Stimulated activated CD4-positive, alpha-beta T cell treated with anti-CD3 and anti-CD28 coated beads, Interleukin-12 subunit alpha, Interleukin-12 subunit beta, amount 100 ng/mL, for 24 hours (primary cell): ENCODE results near the gene ATP1B4.

Experiments used
- DNase-seq, 2 experiments: peaks; one replicate each; pipeline ENCODE4 v3.0.0-alpha.2; 2020; ENCODE audit warnings: low read depth in 2 of 2

Gene ATP1B4

DNA sequence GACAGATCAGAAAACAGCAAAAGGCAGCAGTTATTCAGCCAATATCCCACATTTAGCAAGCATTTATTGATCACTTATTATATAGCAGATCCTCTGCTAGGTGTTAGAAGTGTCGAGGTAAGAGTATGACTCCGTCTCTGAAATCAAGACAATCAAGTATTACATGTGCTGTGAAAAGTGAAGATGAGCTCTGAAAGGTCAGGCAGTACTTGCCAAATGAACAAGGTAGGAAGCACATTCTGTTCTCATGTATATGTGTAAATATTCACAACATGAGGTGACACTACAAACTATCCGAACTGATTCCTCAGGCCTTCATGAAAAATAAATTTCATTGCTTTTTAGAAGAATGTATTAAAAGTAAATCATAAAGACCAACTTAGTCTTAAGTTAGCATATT, 15.3 kb downstream of the ATP1B4 start:
- DNase-seq: no peak

DNA sequence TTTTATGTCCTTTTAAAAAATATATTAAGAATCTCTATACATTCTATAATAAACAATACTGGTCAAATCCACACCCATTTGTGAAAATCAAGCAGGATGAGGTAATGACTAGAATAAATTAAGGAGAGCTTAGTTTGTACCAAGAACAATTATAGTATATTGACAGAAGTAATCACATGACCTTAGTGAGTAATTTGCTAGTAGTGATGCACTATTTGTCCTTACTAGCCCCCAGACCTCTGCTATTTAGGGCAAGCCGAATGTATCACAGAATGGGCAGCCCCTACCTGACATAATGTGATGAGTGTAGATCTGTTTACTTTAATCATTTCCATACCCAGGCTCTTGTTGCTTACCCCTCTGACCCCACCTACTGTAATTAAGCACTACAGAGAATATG, 15.8 kb downstream of the ATP1B4 start:
- no peak for DNase-seq

- no peak for DNase-seq
Observed at GRCh38 chrX:120378570-120378969, 16.7 kb downstream of the ATP1B4 start.

GRCh38 chrX:120379937-120380681, 18.2 kb downstream of the ATP1B4 start:
- DNase-seq: no peak

DNA sequence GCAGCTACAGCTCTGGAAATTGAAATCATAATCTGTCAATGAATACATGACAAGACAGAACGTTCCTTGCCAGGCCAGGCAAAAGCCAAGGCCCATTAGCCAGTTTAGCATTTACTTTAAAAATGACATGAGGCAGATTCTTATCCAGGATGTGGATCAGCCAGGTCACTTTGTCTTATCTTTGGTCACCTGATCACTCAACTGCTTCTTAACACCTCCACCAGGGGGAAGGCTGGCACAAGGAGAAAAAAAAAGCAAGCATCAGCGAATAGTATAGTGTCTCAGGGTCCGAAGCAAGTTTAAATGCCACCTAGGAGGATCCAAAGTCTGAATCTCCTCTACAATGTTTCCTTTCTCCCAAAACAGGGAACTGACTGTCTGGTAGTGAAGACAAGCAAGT, 18.8 kb downstream of the ATP1B4 start:
- no peak for DNase-seq

DNA sequence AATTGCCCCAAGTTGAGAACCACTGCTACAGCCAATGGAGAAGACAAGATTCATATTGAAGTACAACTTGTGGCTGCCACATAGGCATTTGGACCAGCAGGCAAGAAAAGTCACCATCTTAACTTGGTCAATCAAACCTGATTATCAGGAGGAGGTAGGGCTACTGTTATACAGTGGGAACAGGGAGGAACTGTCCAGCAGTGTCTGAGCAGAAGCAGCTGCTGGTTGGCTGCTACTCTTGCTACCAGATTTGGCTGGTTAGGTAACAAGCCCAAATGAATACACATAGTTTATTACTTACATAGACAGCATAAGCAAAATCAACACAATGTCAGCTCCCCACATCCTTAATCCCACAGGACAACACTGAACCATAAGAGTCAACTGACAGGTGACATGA, 39.4 kb downstream of the ATP1B4 start:
- no peak for DNase-seq

GRCh38 chrX:120402369-120402768, 40.5 kb downstream of the ATP1B4 start:
- DNase-seq: no peak

DNA sequence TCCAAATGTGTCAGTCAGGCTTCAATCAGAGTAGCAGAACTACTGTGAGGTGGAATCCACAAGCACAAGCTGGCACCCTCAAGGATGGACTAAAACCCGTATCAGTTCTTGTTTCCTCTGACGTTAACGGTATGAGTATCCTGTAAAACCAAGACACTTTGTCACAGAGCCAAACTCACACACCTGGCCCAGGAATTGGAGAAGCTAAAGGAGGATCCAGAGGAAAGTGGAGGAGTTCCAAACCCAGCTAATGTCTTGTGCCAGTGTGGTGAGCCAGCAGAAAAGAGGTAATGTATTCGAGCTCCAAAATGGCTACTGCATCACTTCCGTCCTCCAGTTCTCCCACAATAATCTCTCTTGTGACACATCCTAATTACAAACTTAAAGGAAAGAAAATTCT, 44.7 kb downstream of the ATP1B4 start:
- DNase-seq: no peak

DNA sequence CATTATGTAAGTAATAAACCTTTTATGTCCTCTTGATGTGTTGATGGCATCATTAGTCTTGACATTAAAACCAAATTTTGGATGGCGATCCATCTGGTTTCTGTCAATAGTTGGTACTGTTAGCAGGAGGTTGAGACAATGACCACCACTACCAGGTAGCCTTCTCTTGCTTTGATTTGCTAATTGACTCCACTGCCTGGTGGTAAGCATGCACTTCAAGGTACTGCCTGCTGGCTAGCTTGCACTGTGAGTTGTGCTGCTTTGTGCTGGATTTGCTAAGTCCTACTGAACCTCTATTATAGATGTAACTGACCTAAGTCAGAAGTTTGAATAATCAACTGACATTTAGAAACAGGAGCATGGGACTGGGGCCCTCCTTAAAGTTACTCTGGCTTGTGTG, 46.3 kb downstream of the ATP1B4 start:
- DNase-seq: no peak

DNA sequence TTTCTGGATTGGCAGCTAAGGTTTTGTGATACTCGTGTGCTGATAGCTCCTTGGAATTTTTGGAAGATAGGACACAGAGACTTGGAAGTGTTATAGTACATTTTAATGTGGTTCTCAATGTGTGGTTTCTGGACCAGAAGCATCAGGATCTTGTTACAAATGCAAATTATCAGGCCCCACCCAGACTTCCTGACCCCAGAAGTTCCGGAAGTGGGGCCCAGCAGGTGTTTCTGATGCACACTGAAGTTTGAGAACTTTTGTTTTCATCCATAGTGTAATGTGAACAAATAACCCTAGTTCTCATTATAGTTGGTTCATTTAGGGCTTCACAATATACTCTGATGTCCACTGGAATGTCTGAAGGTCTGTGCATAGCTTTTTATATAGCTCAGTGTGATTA, 57.6 kb downstream of the ATP1B4 start:
- DNase-seq: no peak

GRCh38 chrX:120426599-120426998, 64.7 kb downstream of the ATP1B4 start:
- no peak for DNase-seq

DNA sequence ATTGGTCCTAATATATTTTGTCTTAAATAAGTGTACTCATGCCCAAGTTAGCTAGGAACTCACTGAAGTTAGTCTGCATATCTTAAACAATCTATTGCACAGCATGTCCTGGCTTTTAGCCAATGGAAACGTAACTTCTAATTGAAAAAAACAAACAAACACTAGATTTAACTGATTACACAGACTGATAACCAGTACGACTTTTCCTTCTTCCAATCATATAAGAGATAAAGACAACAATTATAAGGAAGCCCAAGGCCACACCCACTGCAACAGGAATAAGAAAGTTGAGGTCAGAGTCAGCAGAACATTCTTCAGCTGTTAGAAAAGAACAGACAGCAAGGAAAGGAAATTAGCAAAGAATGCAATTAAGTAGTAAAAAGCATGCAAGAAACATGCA, 66.4 kb downstream of the ATP1B4 start:
- DNase-seq: no peak

DNA sequence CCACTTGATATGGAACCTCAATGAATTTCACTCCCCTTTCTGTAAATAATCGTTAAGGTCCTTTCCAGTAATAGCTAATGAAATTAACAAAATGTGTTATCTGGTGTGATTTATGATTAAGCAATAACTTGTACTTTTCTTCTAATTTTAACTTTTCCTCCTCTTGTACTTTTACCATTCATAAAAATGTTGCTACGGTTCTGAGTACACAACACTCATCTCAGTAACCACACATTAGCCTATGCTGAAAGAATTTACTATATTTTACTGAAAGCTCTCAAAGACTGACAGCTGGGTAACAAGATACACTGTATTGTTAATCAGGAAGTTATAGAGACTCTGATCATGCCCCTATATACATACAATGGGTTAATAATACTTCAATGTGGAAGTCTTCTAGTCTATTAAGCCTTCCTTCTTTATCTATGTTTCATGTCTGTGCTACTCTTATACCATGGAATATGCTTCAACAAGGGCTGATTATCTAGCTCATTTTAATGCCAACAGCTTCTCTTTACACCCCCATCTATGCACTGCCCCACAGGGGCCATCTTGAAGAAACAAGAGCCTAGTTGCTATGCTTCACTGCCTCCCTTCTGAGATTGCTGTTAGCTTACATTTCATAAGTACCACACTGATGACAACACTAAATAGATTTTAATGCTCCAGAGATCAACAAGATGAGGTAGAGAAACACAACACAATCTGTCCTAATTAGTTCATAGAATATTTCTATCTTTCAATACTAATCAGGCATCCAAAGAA, 68.1 kb downstream of the ATP1B4 start:
- DNase-seq: no peak
